Mammary epithelial cell (primary cell): ENCODE results near the gene SPARC.

Experiments used
- EZH2 ChIP-seq: IDR thresholded peaks from 2 replicates; pipeline ENCODE4 v1.6.1; 2012; ENCODE audit warnings: low read length, inconsistent platforms, borderline replicate concordance
- TF ChIP-seq, protein P1 (sequence below), 2 donors: IDR thresholded peaks in 1 of 2; conservative IDR thresholded peaks in 1 of 2; 2 replicates each; pipeline ENCODE4 v1.5.1; 2011 to 2012; ENCODE audit warnings: inconsistent platforms in 2 of 2, low read length in 2 of 2, mild to moderate bottlenecking in 2 of 2, control low read depth in 1 of 2, low read depth in 1 of 2; ENCODE audit not compliant: insufficient read depth in 1 of 2; ENCODE audit errors: extremely low read depth in 1 of 2

DNA sequence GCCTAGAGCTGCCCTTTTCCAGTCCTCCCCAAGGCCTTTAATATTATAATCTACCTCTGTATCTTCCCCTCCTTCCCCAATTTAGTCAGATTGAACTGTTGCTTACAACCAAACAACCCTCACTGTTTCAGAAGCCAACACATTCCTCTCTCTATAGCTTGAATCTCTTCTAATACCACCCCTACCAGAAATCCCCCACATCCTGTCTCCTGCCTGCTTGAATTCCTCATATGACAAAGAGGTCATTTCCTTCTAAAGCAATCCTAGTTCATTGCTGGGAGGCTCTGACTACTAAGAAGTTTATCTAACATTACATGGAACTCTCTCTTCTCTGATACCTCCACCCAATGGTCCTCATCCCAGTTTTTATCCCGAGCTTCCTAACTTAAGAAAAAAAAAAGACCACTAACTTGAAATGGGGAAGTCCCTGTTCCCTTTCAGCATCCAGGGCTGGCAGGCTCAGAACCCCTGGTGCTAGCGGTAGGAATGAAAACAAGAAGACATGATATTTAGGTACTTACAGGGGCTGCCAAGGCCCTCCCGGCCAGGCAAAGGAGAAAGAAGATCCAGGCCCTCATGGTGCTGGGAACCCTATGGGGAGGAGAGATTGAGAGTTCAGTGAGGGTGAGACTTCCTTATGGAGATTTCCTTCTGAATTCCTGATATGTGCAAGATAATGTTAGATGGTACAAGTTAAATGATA, 11.0 kb downstream of the SPARC start:
- TF ChIP-seq, protein P1, sequence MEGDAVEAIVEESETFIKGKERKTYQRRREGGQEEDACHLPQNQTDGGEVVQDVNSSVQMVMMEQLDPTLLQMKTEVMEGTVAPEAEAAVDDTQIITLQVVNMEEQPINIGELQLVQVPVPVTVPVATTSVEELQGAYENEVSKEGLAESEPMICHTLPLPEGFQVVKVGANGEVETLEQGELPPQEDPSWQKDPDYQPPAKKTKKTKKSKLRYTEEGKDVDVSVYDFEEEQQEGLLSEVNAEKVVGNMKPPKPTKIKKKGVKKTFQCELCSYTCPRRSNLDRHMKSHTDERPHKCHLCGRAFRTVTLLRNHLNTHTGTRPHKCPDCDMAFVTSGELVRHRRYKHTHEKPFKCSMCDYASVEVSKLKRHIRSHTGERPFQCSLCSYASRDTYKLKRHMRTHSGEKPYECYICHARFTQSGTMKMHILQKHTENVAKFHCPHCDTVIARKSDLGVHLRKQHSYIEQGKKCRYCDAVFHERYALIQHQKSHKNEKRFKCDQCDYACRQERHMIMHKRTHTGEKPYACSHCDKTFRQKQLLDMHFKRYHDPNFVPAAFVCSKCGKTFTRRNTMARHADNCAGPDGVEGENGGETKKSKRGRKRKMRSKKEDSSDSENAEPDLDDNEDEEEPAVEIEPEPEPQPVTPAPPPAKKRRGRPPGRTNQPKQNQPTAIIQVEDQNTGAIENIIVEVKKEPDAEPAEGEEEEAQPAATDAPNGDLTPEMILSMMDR (conservative IDR thresholded peaks at IDR 0.05 in 1 of 2, IDR thresholded peaks at IDR 0.05 in 1 of 2; ENCODE audit: extremely low read depth in 1 of 2, insufficient read depth in 1 of 2, low read depth in 1 of 2, low read length in 2 of 2) = no peak
- no peak for TF ChIP-seq EZH2
